GM21786 (cell line): ENCODE data around the gene PPWD1.
A peak's percentile ranks its signal among the peaks of the same experiment; 100 is the strongest.
"Not testable (repeated sequence)": the region's sequence is repeated elsewhere in the genome, so short reads cannot be mapped to it uniquely, and the experiment has no call there.

Source experiments
- ATAC-seq: cut with Tn5 transposase; IDR thresholded peaks from one replicate; pipeline ENCODE4 v1.9.1; 2021; ENCODE audit not compliant: unreplicated experiment

The PPWD1 gene

GRCh38 chr5:65562731-65563701 is at the start of gene PPWD1, which contains the start of gene CENPK:
Gene PPWD1, plus strand, starts transcription at chr5:65563296. Its CDS starts 15 bp downstream, at chr5:65563311.
Gene CENPK, minus strand, starts transcription at chr5:65563168. Its CDS starts 8,261 bp downstream, at chr5:65554907.
- peak; percentile 98 for ATAC-seq

- ATAC-seq: no peak
Measured at GRCh38 chr5:65525726-65526125, 37.4 kb upstream of the PPWD1 start.

GRCh38 chr5:65530904-65531303 is 32.2 kb upstream of the PPWD1 start:
- ATAC-seq: no peak

- no peak for ATAC-seq
Measured at GRCh38 chr5:65535529-65535987, 27.5 kb upstream of the PPWD1 start.

- ATAC-seq: no peak
Measured at GRCh38 chr5:65539827-65540226, 23.3 kb upstream of the PPWD1 start.

- no peak for ATAC-seq
Measured at GRCh38 chr5:65544473-65544872, 18.6 kb upstream of the PPWD1 start.

- no peak for ATAC-seq
Measured at GRCh38 chr5:65546141-65546540, 17.0 kb upstream of the PPWD1 start.

GRCh38 chr5:65548281-65548680 is 14.8 kb upstream of the PPWD1 start:
- no peak for ATAC-seq

- ATAC-seq: no peak
Measured at GRCh38 chr5:65553941-65554340, 9.2 kb upstream of the PPWD1 start.

- ATAC-seq: no peak
Measured at GRCh38 chr5:65555287-65555686, 7.8 kb upstream of the PPWD1 start.

GRCh38 chr5:65556181-65556580 is 6.9 kb upstream of the PPWD1 start:
- ATAC-seq: no peak

GRCh38 chr5:65556718-65557117 is 6.4 kb upstream of the PPWD1 start:
- ATAC-seq: no peak

GRCh38 chr5:65563777-65564176 is 681 bp downstream of the PPWD1 start:
- no peak for ATAC-seq

- no peak for ATAC-seq
Measured at GRCh38 chr5:65566505-65566904, 3.4 kb downstream of the PPWD1 start.

- ATAC-seq: no peak
Measured at GRCh38 chr5:65570598-65571226, 7.6 kb downstream of the PPWD1 start.

GRCh38 chr5:65577141-65577540 is 14.0 kb downstream of the PPWD1 start:
- no peak for ATAC-seq

- no peak for ATAC-seq
Measured at GRCh38 chr5:65588694-65589093, 25.6 kb downstream of the PPWD1 start.

GRCh38 chr5:65601761-65602160 is 38.7 kb downstream of the PPWD1 start:
- not testable (repeated sequence) for ATAC-seq

- no peak for ATAC-seq
Measured at GRCh38 chr5:65611524-65611923, 48.4 kb downstream of the PPWD1 start.

- ATAC-seq: no peak
Measured at GRCh38 chr5:65612298-65612907, 49.3 kb downstream of the PPWD1 start.

- ATAC-seq: no peak
Measured at GRCh38 chr5:65620021-65620420, 56.9 kb downstream of the PPWD1 start.
